WI38 (cell line): ENCODE data around the gene SHROOM4.

Experiments
- H3K4me3 ChIP-seq: 2 replicates; pipeline ENCODE4 v1.5.1; 2011; ENCODE audit warnings: low read depth, mild to moderate bottlenecking, control low read depth, low read length
- CTCF ChIP-seq: IDR thresholded peaks from 2 replicates; pipeline ENCODE4 v1.5.1; 2012; ENCODE audit warnings: low read depth, mild to moderate bottlenecking, control low read depth, low read length

Gene SHROOM4

GRCh38 chrX:50629774-50630173 lies 184.2 kb downstream of the SHROOM4 start:
- H3K4me3 ChIP-seq = no peak overlapping the region
- TF ChIP-seq CTCF = no peak

GRCh38 chrX:50627696-50628095 lies 186.3 kb downstream of the SHROOM4 start:
- no peak for TF ChIP-seq CTCF

GRCh38 chrX:50626432-50626831 lies 187.6 kb downstream of the SHROOM4 start:
- H3K4me3 ChIP-seq = no peak overlapping the region
- TF ChIP-seq CTCF = no peak

More at GRCh38 chrX:50627696-50628095, 186.3 kb downstream of the SHROOM4 start:
- H3K4me3 ChIP-seq = no peak overlapping the region

- TF ChIP-seq CTCF = no peak
Observed at GRCh38 chrX:50622751-50623150, 191.2 kb downstream of the SHROOM4 start.

GRCh38 chrX:50618788-50619558 lies 195.0 kb downstream of the SHROOM4 start:
- H3K4me3 ChIP-seq = no peak overlapping the region
- no peak for TF ChIP-seq CTCF

More at GRCh38 chrX:50622751-50623150, 191.2 kb downstream of the SHROOM4 start:
- H3K4me3 ChIP-seq = no peak overlapping the region

GRCh38 chrX:50617183-50617582 lies 196.8 kb downstream of the SHROOM4 start:
- TF ChIP-seq CTCF = no peak
- no peak overlapping the region for H3K4me3 ChIP-seq

GRCh38 chrX:50615570-50616158 lies 198.3 kb downstream of the SHROOM4 start:
- no peak overlapping the region for H3K4me3 ChIP-seq
- TF ChIP-seq CTCF = no peak
